ENCODE measurements around the gene SDR42E2.

DNA sequence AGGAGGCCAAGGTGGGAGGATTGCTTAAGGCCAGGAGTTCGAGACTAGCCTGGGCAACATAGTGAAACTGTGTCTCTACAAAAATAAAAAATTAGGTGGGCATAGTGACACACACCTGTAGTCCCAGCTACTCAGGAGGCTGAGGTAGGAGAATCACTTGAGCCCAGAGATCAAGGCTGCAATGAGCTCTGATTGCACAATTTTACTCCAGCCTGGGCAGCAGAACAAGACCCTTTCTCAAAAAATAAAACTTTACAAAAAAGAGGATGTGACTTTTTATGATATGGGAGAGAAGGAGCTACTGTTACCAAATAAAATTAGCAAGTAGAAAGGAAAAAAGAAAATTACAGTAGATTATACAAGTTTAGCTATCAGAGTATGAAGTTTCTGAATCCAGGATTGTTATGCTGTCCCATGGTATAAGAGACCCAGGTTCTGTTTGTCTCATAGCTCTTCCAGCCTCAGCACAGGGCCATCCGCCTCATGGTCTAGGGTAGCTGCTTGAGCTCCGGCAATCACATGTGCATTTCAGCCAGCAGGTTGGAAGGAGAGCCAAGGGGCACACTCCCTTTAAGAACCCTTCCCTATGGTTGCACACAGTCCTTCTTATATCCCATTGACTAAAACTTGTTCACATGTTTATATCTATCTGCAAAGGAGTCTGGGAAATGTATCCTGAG is 57.2 kb downstream of the SDR42E2 start:
- TF ChIP-seq, protein P1, sequence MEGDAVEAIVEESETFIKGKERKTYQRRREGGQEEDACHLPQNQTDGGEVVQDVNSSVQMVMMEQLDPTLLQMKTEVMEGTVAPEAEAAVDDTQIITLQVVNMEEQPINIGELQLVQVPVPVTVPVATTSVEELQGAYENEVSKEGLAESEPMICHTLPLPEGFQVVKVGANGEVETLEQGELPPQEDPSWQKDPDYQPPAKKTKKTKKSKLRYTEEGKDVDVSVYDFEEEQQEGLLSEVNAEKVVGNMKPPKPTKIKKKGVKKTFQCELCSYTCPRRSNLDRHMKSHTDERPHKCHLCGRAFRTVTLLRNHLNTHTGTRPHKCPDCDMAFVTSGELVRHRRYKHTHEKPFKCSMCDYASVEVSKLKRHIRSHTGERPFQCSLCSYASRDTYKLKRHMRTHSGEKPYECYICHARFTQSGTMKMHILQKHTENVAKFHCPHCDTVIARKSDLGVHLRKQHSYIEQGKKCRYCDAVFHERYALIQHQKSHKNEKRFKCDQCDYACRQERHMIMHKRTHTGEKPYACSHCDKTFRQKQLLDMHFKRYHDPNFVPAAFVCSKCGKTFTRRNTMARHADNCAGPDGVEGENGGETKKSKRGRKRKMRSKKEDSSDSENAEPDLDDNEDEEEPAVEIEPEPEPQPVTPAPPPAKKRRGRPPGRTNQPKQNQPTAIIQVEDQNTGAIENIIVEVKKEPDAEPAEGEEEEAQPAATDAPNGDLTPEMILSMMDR (conservative IDR thresholded peaks at IDR 0.05; ENCODE audit: low read length), result no peak
- no peak for TF ChIP-seq EZH2phosphoT487 (IDR thresholded peaks at IDR 0.05; ENCODE audit: borderline replicate concordance, low read depth, low read length)
